Kidney capillary endothelial cell (primary cell): Measurements from ENCODE around the gene TPST1.
"Not testable (repeated sequence)": the region's sequence is repeated elsewhere in the genome, so short reads cannot be mapped to it uniquely, and the experiment has no call there.

ENCODE experiments used
- DNase-seq: peaks from one replicate; pipeline ENCODE4 v3.0.0-alpha.2; 2018; ENCODE audit warnings: low spot score

TPST1 gene

DNA sequence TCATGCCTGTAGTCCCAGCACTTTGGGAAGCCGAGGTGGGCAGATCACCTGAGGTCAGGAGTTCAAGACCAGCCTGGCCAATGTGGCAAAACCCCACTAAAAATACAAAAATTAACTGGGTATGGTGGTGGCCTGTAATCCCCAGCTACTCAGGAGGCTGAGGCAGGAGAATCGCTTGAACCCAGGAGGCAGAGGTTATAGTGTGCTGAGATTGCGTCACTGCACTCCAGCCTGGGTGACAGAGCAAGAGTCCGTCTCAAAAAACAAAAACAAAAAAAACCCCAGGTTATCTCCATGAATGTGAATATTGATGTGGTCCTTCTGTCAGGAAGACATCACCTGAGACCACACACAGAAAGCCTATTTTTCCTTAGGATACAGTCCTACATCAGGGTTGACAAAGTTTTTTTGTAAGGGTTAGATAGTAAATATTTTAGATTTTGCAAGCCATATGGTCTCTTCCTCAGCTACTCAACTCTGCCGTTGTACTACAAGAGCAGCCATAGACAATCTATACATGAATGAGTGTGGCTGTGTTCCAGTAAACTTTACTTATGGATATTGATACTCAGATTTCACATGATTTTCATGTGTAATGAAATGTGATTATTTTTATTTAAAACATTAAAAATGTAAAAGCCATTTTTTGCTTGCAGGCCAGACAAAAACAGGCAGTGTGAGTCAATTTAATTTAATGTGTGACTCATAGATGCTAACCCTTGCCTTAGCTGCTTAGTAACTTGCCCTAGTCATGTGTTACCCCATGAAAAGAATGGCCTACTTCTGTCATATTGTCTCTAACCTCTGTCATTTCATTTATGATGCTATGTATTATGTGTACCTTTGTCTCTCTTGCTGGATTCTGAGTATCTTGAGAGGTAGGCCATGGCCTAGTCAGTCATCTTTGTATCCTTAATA, 78.1 kb downstream of the TPST1 start:
- DNase-seq: peak; percentile 74

DNA sequence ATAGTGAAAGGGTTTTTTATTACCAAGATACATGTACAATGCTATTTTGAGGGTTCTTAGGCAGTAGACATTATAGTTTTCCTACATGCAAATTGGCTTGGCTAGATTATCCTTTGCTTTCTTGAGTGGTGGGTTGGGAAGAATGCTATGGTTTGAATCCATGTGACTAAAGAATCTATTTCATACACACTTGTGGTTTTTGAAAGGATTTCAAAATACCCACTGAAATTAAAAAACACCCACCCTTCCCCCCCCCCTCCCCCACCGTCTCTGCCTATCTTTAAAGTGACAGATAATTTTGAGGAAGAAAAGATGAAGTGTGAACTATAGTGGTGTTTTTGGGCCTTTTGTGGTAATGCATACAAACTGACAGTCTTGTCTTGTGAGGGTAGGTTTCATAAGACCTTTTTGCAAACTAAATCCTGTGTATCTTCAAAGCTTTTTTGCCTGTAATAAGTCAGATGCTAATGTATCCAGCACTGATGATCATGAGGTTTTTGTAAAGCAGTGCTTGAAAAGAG, 90.9 kb downstream of the TPST1 start:
- no peak for DNase-seq

DNA sequence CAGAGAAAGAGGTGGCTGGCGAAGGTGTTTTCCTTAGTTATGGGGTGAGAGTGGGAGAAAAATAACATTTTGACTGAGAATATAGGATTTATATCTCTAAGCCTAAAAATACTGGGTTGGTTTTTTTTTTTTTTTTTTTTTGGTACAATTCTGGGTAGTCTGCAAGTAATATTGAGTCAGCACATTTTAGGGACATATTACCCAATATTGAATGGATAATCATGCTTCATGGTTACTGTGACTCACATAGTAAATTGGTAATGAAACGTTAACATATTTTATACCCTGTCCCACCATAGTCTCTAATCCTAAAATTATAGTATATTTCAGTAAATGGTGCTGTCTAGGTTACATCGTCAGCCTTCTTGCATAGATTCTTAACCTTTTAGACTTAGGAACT, 91.4 kb downstream of the TPST1 start:
- no peak for DNase-seq

DNA sequence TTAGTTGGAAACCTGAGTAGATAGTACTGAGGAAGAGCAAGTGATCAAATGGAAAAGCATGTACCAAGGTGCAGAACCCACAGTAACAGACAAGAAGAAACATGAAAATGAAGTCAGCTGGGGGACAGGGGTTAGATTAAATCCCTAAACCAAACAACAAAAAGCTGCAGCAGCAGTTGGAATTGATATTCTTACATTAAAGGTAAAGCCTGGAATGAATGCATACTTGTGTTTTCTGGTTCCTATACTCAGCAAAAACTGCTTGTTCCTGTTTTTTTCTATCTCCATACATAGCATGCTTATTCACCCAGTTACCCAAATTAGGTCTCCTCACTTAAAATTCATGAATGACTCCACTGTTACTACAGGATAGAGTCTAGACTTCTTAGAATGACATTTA, 92.4 kb downstream of the TPST1 start:
- DNase-seq: no peak

DNA sequence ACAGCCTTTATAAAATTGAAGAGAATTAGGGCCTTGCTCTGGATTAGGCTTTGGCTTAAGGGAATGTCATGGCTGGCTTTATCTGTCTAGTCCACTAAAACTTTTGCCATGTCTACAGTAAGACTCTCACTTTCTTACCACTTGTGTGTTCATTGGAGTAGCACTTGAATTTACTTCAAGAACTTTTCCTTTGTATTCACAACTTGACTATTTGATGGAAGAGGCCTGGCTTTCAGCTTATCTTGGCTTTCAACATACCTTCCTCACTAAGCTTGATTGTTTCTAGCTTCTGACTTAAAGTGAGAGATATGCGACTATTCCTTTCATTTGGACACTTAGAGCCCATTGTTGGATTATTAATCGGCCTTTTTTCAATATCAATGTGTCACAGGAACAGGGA, 96.1 kb downstream of the TPST1 start:
- no peak for DNase-seq

DNA sequence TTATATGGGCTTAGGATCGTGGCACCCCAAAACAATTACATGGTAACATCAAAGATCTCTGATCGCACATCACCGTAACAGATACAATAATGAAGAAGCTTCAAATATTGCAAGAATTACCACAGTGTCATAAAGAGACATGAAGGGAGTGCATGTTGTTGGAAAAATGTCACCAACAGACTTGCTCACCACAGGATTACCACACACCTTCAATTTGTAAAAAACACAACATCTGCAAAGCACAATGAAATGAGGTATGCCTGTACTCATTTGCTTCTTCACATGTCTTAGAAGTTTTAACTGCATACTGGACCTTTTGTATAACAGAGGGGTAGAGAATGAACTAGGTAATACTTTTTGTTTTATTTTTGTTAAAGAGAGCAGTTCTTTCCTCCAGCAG, 96.6 kb downstream of the TPST1 start:
- no peak for DNase-seq

DNA sequence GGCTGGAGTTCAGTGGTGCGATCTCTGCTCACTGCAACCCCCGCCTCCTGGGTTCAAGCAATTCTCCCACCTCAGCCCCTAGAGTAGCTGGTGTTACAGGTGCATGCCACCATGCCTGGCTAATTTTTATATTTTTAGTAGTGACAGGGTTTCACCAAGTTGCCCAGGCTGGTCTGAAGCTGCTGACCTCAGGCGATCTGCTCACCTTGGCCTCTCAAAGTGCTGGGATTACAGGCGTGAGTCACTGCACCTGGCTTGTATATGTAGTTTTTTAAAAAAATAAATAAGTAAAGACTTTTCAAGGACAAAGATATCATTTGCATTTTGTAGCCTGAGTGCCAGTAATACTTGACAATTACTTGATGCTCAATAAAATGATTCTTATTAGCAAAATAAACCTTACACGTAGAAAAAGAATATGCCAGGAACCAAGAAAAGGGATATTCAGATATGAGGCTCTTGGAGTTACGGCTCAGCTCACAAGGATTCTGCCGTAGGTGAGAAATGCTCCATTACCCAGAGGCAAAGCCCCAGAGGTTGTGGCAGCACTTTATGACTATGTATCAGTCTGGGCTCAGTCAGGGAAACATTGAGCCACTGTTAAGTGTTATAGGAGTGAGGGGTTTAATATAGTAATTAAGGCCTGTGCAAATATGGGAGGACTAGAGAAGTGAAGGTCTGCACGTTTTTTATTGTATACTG, 98.5 kb downstream of the TPST1 start:
- DNase-seq: no peak

DNA sequence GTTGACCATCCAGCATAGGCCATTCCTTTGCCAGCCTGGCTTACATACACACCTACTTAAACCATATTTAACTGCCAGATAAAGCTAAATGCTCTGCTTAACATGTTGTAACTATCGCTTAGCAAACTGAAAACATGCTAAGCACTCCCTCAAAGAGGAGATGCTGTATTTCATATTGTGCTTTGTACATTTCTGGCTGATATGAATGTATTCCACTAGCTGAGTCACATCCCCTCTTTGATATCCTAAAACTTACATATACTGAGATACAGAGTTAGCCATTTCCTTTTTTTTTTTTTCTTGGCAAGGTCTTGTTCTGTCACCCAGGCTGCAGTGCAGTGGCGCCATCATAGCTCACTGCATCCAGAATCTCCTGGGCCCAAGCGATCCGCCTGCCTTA, 99.4 kb downstream of the TPST1 start:
- DNase-seq: peak; percentile 69

DNA sequence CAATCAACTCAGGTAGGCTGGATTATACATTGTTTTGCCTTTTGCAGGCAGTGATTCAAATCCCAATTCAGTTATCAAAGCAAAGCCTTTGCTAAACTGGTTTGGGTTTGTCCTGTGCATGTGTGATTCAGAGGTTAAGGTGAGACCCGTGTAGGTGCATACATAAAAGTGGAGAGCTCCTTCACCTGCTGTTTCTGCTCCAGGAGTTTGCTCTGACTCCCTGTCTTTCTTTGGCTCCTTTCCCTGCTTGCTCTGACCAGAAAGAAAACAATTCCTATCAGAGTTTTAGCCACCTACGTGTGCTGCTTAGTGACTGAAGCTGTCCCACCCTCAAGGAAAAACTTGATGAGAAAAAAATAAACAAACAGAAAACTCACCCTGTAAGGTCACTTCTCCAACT, 101.1 kb downstream of the TPST1 start:
- DNase-seq: no peak

DNA sequence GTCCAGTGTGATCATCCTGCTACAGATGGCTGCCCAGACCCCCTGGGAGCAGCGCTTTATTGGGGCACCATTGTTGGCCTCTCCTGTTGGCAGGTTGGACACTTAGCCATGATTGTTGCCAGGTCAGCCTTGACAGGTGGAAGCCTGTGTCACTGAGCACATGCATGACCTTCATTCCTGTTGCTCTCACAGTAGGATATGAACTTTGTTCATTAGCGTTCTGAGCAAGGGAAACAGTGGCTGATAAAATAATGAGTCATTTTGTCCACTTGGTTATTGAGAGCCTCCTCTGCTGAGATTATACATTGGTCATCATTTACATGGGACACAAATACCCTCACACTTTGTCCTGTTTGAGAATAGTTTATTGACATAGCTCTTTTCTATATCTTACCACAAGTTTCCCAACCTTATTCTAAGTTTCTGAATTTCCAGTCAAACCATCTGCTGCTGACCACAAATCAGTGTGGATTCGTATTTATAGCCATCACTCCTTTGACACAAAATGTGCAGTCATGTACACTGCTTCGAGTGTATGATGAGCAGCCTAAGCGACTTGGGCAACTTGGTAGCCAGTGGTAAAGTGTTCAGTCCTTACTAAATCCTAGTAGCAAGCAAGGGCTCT, 102.6 kb downstream of the TPST1 start:
- DNase-seq: peak; percentile 30

DNA sequence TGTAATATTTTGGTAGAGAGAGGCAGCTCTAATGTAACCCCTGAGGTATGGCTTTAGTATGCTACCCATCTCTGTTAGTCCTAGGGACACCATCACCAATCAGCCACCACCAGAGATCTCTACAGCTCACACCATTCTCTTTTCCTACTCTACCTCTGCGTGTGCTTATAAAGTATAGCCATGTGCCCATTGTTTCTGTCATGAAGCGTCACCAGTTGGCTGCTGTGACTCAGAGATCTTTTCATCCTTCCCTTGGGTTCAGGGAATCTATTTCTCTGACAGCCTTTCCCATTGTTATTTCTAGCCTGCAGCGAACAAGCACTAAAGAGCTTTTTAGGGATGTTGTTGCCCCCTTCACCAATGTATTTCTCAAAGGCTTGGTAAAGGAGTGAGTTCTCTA, 103.3 kb downstream of the TPST1 start:
- peak; percentile 61 for DNase-seq

DNA sequence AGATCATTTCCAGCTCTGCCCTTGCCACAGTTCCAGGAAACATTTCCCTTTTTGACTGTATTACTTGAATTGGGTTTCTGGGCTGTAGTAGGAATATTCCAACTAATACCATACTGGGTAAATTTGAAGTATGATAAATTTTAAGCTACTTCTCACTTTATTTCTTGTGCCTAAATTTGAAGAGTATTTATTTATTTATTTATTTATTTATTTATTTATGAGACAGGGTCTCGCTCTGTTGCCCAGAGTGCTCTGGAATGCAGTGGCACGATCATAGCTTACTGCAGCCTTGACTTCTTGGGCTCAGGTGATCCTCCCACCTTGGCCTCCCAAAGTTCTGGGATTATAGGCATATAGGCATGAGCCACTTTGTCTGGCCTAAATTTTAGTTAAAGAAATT, 105.5 kb downstream of the TPST1 start:
- DNase-seq: no peak

DNA sequence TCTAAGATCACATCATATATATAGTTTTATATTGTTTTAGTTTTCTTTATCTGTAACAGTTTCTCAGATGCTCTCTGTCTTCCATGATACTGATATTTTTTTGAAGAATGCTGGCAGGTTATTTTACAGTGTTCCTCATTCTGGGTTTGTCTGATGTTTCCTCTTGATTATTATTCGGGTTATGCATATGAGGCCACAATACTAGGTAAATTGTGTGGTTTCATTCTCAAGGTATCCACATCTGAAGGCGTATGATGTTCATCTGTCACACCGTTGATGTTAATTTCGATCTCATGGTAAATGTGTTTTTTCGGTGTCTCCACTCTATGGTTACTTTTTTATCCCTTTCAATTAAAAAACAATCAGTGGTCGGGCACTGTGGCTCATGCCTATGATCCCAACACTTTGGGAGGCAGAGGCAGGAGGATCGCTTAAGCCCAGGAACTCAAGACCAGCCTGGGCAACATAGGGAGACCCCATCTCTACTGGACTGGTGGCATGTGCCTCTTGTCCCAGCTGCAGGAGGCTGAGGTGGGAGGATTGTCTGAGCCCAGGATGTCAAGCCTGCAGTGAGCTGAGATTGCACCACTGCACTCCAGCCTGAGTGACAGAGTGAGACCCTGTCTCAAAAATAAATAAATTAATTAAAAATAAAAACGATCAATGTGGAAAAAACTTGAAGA, 108.9 kb downstream of the TPST1 start:
- DNase-seq: no peak

DNA sequence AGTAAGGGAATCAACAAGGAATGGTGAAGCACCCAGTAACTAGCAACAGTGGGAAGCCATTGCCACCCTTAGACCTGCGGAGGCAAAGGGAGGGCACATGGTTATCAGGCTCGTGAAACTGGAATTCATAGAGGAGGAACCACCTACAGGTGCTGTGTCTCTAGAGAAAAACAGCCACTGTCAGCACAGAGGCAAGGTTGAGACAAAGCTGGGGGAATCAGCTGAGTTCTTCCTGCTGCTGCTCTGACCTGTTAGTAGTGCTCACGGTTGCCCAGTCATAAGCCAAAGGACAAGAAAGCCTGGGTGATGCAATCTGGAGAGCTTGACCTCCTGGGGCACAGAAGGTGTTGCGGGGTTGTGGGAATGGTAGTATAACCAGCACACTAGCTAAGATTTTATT, 110.1 kb downstream of the TPST1 start:
- DNase-seq: no peak

DNA sequence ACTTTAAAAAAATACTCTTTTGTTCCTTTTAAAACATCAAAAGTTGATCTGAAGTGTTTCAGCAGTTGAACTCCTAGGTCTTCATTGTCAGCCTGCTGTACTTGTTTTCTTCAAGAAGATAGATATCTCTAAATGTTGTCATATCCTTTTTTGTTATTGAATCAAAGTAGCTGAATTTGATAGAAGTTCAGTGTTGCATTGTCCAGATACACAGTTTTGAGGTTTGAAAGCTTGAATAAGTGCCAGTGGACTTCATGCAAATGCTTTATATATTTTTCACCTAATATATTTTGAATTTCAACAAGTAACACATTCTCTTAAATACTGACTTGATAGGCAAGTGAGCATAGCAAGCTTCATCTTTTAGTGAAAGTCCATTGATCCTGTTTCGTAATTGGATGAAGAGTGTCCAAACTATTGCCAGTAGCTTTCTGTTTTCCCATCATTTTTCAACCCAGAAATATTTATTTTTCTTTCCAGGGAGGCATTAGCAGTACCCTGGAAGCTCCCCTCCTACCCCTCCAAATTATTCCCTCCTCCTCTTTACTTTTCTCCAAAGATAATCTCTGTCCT, 114.4 kb downstream of the TPST1 start:
- DNase-seq: no peak

DNA sequence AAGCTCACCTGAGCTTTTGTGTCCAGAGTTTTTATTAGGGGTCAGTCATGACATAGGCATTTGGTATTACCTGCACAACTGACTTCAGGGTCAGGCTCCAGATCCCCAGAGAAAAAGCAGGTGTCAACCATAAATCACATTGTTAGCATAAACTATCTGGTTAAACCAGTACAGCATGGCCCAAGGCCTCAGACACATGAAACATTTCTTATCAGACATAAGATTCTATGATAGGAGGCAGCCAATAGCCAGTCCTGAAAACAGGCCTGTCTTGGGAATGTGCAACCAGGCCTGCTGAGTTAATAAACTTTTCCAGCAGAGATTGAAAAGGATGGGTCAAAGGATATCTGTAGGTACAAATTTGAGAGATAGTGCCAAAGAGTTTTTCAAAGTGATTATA, 116.1 kb downstream of the TPST1 start:
- no peak for DNase-seq

DNA sequence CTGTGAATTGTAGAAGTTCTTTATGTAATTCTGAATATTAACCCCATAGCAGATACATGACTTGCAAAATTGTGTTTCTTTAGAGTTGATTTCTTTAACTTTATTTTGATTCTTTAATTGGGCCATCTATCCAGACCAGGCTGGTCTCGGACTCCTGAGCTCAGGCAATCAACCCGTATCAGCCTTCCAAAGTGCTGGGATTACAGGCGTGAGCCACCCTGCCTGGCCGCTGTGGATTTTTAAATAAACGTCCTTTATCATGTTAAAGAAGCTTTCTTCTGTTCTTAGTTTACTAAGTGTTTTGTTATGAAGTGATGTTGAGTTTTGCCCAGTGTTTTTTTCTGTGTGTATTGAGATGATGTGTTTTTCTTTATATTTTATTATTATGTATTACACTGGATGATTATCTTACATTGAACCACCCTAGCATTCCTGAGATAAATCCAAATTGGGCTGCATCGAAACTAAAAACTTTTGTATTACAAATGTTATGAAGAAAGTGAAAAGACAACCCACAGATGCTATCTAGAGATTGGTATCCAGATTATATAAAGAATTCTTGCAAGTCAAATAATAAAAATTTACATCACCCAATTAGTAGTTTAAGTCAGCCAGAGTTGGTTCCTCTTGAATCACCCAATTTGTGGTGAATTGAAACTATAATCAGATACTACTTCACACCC, 118.1 kb downstream of the TPST1 start:
- DNase-seq: no peak

DNA sequence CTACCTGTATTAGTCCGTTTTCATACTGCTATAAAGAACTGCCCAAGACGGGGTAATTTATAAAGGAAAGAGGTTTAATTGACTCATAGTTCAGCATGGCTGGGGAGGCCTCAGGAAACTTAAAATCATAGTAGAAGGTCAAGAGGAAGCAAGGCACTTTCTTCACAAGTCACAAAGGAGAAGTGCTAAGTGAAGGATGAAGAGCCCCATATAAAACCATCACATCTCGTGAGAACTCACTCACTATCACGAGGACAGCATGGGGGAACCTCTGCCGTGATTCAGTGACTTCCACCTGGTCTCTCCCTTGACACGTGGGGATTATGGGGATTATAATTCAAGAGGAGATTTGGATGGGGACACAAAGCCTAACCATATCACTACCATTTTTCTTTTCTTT, 119.9 kb downstream of the TPST1 start:
- not testable (repeated sequence) for DNase-seq

DNA sequence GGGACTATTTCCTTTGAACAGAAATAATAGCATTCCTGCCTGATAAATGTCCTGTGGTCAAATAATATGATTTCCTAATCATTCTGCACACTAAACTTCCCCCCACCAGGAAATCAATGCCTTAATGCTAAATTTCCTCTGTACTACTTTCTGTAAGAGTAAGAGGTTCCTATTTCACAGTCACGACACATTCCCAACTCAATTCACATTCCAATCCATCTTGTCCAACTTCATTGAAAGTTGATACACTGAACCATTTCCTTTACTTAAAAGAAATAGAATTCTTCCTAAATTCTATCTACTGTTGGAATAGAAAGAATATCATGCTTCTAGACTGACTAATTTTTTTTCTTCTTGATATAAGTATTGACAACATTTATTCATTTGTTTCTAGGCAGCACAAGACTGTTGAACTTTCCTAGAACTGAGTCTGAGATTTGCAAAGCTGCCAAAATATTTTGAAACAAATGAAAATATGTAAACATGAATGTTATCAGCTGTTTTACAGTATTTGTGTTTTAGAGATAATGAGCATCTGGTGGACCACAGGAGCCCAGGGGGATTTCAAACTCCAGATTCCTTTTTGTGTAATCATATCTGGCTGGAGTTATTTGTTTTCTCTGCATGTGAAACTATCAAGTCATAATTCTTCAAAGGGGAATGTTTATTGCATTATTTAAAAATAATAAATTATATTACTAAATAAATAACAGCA, 121.5 kb downstream of the TPST1 start:
- no peak for DNase-seq

DNA sequence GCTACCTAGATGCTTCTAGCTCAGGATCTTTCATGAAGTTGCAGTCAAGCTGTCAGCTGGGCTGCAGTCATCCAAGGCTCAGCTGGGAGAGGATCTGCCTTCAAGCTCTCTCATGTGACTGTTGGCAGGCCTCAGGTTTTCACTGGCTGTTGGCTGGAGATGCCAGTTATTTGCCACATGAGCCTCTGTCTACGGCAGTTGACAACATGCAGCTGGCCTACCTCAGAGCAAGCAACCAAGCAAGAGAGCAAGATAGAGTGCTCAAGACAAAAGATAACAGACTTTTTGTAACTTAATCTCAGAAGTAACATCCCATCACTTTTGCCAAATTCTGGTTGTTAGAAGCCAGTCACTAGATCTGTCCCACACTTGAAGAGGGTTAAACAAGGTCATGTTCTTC, 125.8 kb downstream of the TPST1 start:
- DNase-seq: no peak

DNA sequence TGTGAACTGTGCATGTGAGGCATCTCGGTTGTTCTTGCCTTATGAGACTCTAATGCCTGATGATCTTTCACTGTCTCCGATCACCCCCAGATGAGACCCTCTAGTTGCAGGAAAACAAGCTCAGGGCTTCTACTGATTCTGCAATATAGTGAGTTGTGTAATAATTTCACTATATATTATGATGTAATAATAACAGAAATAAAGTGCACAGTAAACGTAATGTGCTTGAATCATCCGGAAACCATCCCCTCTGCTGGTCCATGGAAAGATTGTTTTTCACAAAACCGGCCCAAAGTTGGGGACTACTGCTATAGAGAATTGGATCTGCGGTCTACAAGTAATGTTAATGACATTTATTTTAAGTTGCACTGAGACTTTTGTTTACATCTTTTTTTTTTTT, 126.7 kb downstream of the TPST1 start:
- DNase-seq: no peak
